Ovary (tissue), 3 donors: ENCODE data around the gene MAN1A2.

Experiments used
- EP300 ChIP-seq: sonication (generic); formaldehyde crosslinking; IDR thresholded peaks from one replicate; pipeline ENCODE4 v1.6.1; 2017; ENCODE audit warnings: antibody characterized with exemption
- POLR2A ChIP-seq: fragments of 450-650 bp; IDR thresholded peaks from one replicate; pipeline ENCODE4 v1.6.1; 2017; ENCODE audit warnings: antibody characterized with exemption, mild to moderate bottlenecking, moderate library complexity
- TF ChIP-seq, protein P1 (sequence below), 3 donors: fragments of 450-650 bp in 2 of 3; fragments of 200-600 bp in 1 of 3; IDR thresholded peaks; one replicate each; pipeline versions ENCODE4 v1.5.1 to v1.8.0; 2016 to 2022; ENCODE audit warnings: antibody characterized with exemption in 3 of 3, mild to moderate bottlenecking in 1 of 3
- donor health status: DM: no; HTN: no; CAD: no.

DNA sequence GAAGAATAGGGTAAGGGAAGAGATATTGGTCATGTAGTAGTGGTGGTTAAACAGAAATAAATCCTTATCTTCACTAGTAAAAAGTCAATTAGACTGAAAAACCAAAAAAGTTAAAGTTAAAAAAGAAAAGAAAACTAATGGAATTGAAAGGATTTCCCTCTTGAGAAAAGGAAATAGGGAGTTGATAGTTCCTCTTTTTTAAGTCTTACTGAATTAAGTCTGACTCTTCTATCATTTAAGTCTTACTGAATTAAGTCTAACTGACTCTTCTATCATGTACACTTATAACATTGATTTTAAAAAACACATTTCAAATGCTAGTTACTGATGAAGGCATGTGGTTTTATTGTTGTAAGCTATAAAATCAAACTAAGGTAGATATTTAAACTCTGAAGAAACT is 189.1 kb downstream of the MAN1A2 start:
- TF ChIP-seq POLR2A (no peak), EP300 (no peak)
- TF ChIP-seq, protein P1, sequence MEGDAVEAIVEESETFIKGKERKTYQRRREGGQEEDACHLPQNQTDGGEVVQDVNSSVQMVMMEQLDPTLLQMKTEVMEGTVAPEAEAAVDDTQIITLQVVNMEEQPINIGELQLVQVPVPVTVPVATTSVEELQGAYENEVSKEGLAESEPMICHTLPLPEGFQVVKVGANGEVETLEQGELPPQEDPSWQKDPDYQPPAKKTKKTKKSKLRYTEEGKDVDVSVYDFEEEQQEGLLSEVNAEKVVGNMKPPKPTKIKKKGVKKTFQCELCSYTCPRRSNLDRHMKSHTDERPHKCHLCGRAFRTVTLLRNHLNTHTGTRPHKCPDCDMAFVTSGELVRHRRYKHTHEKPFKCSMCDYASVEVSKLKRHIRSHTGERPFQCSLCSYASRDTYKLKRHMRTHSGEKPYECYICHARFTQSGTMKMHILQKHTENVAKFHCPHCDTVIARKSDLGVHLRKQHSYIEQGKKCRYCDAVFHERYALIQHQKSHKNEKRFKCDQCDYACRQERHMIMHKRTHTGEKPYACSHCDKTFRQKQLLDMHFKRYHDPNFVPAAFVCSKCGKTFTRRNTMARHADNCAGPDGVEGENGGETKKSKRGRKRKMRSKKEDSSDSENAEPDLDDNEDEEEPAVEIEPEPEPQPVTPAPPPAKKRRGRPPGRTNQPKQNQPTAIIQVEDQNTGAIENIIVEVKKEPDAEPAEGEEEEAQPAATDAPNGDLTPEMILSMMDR (IDR thresholded peaks at IDR 0.05), result no peak
